K562 (cell line): ENCODE data around the gene FUT6. TPM values are rescaled to one million over a fixed set of nuclear protein-coding genes. Genes with fewer than 3 reads are reported as not detected.
A peak's percentile ranks its signal among the peaks of the same experiment; 100 is the strongest.

Experiments
- BCOR ChIP-seq: fragments of 450-650 bp; IDR thresholded peaks from 2 replicates; pipeline ENCODE4 v1.6.1; 2016
- CHD7 ChIP-seq: fragments of 200-600 bp; sonication (generic); IDR thresholded peaks from one replicate; pipeline ENCODE4 v1.6.1; 2012; ENCODE audit warnings: mild to moderate bottlenecking, low read depth, low read length, inconsistent platforms
- CUX1 ChIP-seq: fragments of 200-800 bp; sonication (Bioruptor generic); IDR thresholded peaks from 2 replicates; pipeline ENCODE4 v1.6.1; 2016; ENCODE audit warnings: missing genetic modification characterization, missing compliant biosample characterization
- KLF1 ChIP-seq: fragments of 450-650 bp; IDR thresholded peaks from 2 replicates; pipeline ENCODE4 v1.6.1; 2016; ENCODE audit warnings: missing genetic modification characterization, missing compliant biosample characterization
- NCOA1 ChIP-seq: fragments of 450-650 bp; IDR thresholded peaks from 2 replicates; pipeline ENCODE4 v1.6.1; 2016; ENCODE audit warnings: low read depth
- NELFE ChIP-seq: IDR thresholded peaks from 2 replicates; pipeline ENCODE4 v1.6.1; 2011; ENCODE audit warnings: mild to moderate bottlenecking; ENCODE audit not compliant: insufficient read depth, insufficient read length
- NR3C1 ChIP-seq: sonication (generic); formaldehyde crosslinking; IDR thresholded peaks from 2 replicates; pipeline ENCODE4 v1.8.1; 2022; ENCODE audit warnings: missing genetic modification reagents
- PCBP1 ChIP-seq: fragments of 200-400 bp; formaldehyde crosslinking; IDR thresholded peaks from 2 replicates; pipeline ENCODE4 v1.6.1; 2018; ENCODE audit warnings: mild to moderate bottlenecking, low read depth, low read length; ENCODE audit not compliant: poor library complexity, severe bottlenecking
- ZNF23 ChIP-seq: fragments of 250-450 bp; sonication (Bioruptor Pico); IDR thresholded peaks from 2 replicates; pipeline ENCODE4 v1.4.0; 2020; ENCODE audit warnings: mild to moderate bottlenecking
- ZNF644 ChIP-seq: fragments of 200-800 bp; sonication (Bioruptor generic); IDR thresholded peaks from 2 replicates; pipeline ENCODE4 v1.6.1; 2016; ENCODE audit warnings: low read depth, missing genetic modification characterization, missing compliant biosample characterization
- polyA plus RNA-seq, 8 experiments: library from polyadenylated mRNA; depleted of rRNA in 4 of 8; stranded (reverse) in 5 of 8; unstranded in 3 of 8; fragments of >200 nt; fragmentation: Nextera tagmentation in 2 of 8; fragmentation: Illumina TruSeq in 1 of 8; extraction: Ambion mirVana in 2 of 8; extraction: Trizol in 1 of 8; gene quantifications; 2 replicates each; pipeline versions ENCODE4 v1.2.1 to v1.2.3, GENCODE V29; 2011 to 2014; ENCODE audit warnings: inconsistent platforms in 1 of 8, missing spikeins in 1 of 8
- total RNA-seq, 7 experiments: library from RNA; depleted of rRNA in 6 of 7; stranded (reverse); fragments of >200 nt in 6 of 7; fragmentation: Illumina TruSeq in 2 of 7; extraction: Trizol in 2 of 7; gene quantifications; 2 replicates each; pipeline versions ENCODE4 v1.2.1 to v1.2.3, GENCODE V29; 2011 to 2021; ENCODE audit warnings: low replicate concordance in 1 of 7

FUT6 gene
- total and polyA plus RNA-seq, 9 of the 15 experiments (the other 6 are each of a cell fraction or from before 2014, with no cell fraction given), result 0.04 TPM; not detected in 8

- TF ChIP-seq CHD7, result no peak
- no peak for TF ChIP-seq ZNF23 (CRISPR knock-in tag)
- TF ChIP-seq BCOR, result peak; percentile 63
- TF ChIP-seq PCBP1, result peak; percentile 39
- no peak for TF ChIP-seq NELFE
- no peak for TF ChIP-seq NR3C1 (CRISPR knock-in tag)
- TF ChIP-seq ZNF644 (tag), result no peak
- TF ChIP-seq KLF1 (tag), result no peak
- TF ChIP-seq NCOA1, result no peak
- no peak for TF ChIP-seq CUX1
Observed at GRCh38 chr19:5829567-5830310, 9.8 kb downstream of the FUT6 start (continued).
